Fibroblast of lung (primary cell): ENCODE data around the gene TAAR9. TPM values are rescaled to one million over a fixed set of nuclear protein-coding genes. Genes with fewer than 3 reads are reported as not detected.

Source experiments
- DNase-seq, 2 donors: peaks; one replicate each; pipeline versions ENCODE4 v3.0.0 to v3.0.0-alpha.2; 2010; ENCODE audit warnings: low read depth in 2 of 2
- H2AFZ ChIP-seq: 2 replicates; pipeline ENCODE4 v1.5.1; 2012; ENCODE audit warnings: low read length, control low read depth, inconsistent platforms
- H3K27ac ChIP-seq: 2 replicates; pipeline ENCODE4 v1.5.1; 2011; ENCODE audit warnings: low read length, control low read depth; ENCODE audit not compliant: insufficient read depth
- H3K27me3 ChIP-seq: 2 replicates; pipeline ENCODE4 v1.5.1; 2011; ENCODE audit warnings: mild to moderate bottlenecking, low read length; ENCODE audit not compliant: control insufficient read depth, insufficient read depth
- H3K36me3 ChIP-seq: 2 replicates; pipeline ENCODE4 v1.5.1; 2011; ENCODE audit warnings: low read length; ENCODE audit not compliant: control insufficient read depth, insufficient read depth
- H3K4me1 ChIP-seq: 2 replicates; pipeline ENCODE4 v1.5.1; 2011; ENCODE audit warnings: low read length; ENCODE audit not compliant: control insufficient read depth, insufficient read depth; ENCODE audit errors: extremely low read depth
- H3K4me2 ChIP-seq: 2 replicates; pipeline ENCODE4 v1.5.1; 2011; ENCODE audit warnings: low read length, control low read depth; ENCODE audit not compliant: insufficient read depth; ENCODE audit errors: extremely low read depth
- H3K4me3 ChIP-seq, 4 experiments: fragments of 200-600 bp in 1 of 4; sonication (generic) in 1 of 4; replicated peaks in 1 of 4; 2 replicates each; pipeline ENCODE4 v1.5.1; 2011 to 2016; ENCODE audit warnings: low read length in 4 of 4, low read depth in 3 of 4, mild to moderate bottlenecking in 3 of 4, control low read depth in 2 of 4, inconsistent platforms in 1 of 4, mixed read lengths in 1 of 4; ENCODE audit not compliant: insufficient read depth in 1 of 4; ENCODE audit errors: control extremely low read depth in 1 of 4
- H3K79me2 ChIP-seq: 2 replicates; pipeline ENCODE4 v1.5.1; 2012; ENCODE audit warnings: mild to moderate bottlenecking, low read length, inconsistent platforms; ENCODE audit not compliant: control insufficient read depth, insufficient read depth
- H3K9ac ChIP-seq: 2 replicates; pipeline ENCODE4 v1.5.1; 2011; ENCODE audit warnings: mild to moderate bottlenecking, low read length, control low read depth; ENCODE audit not compliant: insufficient read depth
- H3K9me3 ChIP-seq: 2 replicates; pipeline ENCODE4 v1.5.1; 2012; ENCODE audit warnings: low read depth, low read length; ENCODE audit not compliant: control insufficient read depth, insufficient read depth
- H4K20me1 ChIP-seq: 2 replicates; pipeline ENCODE4 v1.5.1; 2011; ENCODE audit warnings: low read length; ENCODE audit not compliant: control insufficient read depth, insufficient read depth; ENCODE audit errors: extremely low read depth
- EZH2 ChIP-seq: IDR thresholded peaks from 2 replicates; pipeline ENCODE4 v1.5.1; 2012; ENCODE audit warnings: low read length, control low read depth, mild to moderate bottlenecking; ENCODE audit errors: missing control alignments
- polyA plus RNA-seq, 2 donors: library from polyadenylated mRNA; depleted of rRNA in 1 of 2; stranded (reverse) in 1 of 2; unstranded in 1 of 2; fragments of >200 nt; gene quantifications; 2 replicates each; pipeline ENCODE4 v1.2.1, GENCODE V29; 2011 to 2012; ENCODE audit warnings: missing spikeins in 1 of 2
- total RNA-seq: library from RNA; depleted of rRNA; stranded (reverse); fragments of >200 nt; gene quantifications from 2 replicates; pipeline ENCODE4 v1.2.1, GENCODE V29; 2014
- TF ChIP-seq, protein P1 (sequence below), 2 donors: IDR thresholded peaks in 1 of 2; conservative IDR thresholded peaks in 1 of 2; 1 replicate in 1 of 2; 2 replicates in 1 of 2; pipeline ENCODE4 v1.5.1; 2011 to 2012; ENCODE audit warnings: low read length in 2 of 2, control low read depth in 1 of 2, inconsistent platforms in 1 of 2, low read depth in 1 of 2, mild to moderate bottlenecking in 1 of 2

TAAR9 gene
- total and polyA plus RNA-seq, 2 donors (not counting 1 experiment from before 2014, with no cell fraction given) = not detected

DNA sequence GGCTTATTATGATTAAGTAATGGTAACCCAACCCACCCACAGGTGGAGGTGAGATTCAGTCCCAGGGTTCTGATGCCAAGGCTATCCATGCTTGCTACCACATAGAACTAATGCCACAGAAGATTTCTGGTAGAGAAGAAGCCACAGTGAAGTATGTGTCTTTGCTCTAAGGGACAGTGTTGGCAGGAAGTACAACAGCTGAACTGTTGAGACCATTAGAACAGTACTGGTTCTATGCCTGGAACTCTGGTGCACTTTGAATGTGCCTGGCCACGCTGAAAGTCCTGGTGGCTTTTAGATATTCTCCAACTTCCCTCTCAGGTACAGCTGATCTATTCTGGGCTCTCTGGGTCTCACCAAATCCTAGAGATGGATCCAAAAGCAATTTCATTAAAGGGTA lies 32.9 kb upstream of the TAAR9 start:
- peaks cover 2% of the 10 kb centered on the region for H3K36me3 ChIP-seq
- H4K20me1 ChIP-seq = peaks cover 4% of the 10 kb centered on the region
- no peaks in the 10 kb centered on the region for H3K9me3 ChIP-seq
- TF ChIP-seq EZH2 = no peak
- TF ChIP-seq, protein P1, sequence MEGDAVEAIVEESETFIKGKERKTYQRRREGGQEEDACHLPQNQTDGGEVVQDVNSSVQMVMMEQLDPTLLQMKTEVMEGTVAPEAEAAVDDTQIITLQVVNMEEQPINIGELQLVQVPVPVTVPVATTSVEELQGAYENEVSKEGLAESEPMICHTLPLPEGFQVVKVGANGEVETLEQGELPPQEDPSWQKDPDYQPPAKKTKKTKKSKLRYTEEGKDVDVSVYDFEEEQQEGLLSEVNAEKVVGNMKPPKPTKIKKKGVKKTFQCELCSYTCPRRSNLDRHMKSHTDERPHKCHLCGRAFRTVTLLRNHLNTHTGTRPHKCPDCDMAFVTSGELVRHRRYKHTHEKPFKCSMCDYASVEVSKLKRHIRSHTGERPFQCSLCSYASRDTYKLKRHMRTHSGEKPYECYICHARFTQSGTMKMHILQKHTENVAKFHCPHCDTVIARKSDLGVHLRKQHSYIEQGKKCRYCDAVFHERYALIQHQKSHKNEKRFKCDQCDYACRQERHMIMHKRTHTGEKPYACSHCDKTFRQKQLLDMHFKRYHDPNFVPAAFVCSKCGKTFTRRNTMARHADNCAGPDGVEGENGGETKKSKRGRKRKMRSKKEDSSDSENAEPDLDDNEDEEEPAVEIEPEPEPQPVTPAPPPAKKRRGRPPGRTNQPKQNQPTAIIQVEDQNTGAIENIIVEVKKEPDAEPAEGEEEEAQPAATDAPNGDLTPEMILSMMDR (conservative IDR thresholded peaks at IDR 0.05 in 1 of 2, IDR thresholded peaks at IDR 0.05 in 1 of 2; ENCODE audit: low read depth in 1 of 2, low read length in 2 of 2) = no peak
- H3K27me3 ChIP-seq = no peaks in the 10 kb centered on the region
- H3K4me3 ChIP-seq = no peak overlapping the region
- H3K9ac ChIP-seq = no peak overlapping the region
- no peak overlapping the region for H3K27ac ChIP-seq
- peaks cover 53% of the 10 kb centered on the region for H3K79me2 ChIP-seq
- H3K4me2 ChIP-seq = no peak overlapping the region
- no peak overlapping the region for H2AFZ ChIP-seq
- no peaks in the 10 kb centered on the region for H3K4me1 ChIP-seq
- no peak for DNase-seq

DNA sequence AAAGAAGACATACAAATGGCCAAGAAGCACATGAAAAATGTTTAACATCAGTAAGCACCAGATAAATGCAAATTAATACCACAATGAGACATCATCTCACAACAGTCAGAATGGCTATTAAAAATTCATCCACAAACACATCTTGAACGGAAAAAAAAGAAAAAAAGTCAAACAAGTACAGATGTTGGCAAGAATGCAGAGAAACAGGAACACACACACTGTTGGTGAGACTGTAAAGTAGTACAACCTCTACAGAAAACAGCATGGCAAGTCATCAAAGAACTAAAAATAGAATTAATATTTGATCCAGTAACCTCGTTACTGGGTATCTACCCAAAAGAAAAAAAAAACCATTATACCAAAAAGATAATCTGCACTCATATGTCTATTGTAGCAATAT lies 31.6 kb upstream of the TAAR9 start:
- no peak overlapping the region for H3K9ac ChIP-seq
- H3K4me1 ChIP-seq = no peaks in the 10 kb centered on the region
- peaks cover under 1% of the 10 kb centered on the region for H3K36me3 ChIP-seq
- no peak for TF ChIP-seq EZH2
- TF ChIP-seq, protein P1 (conservative IDR thresholded peaks at IDR 0.05 in 1 of 2, IDR thresholded peaks at IDR 0.05 in 1 of 2; ENCODE audit: low read depth in 1 of 2, low read length in 2 of 2) = no peak
- H3K79me2 ChIP-seq = peaks cover 64% of the 10 kb centered on the region
- DNase-seq = no peak
- no peaks in the 10 kb centered on the region for H3K9me3 ChIP-seq
- no peak overlapping the region for H2AFZ ChIP-seq
- no peak overlapping the region for H3K4me3 ChIP-seq
- no peak overlapping the region for H3K27ac ChIP-seq
- peaks cover 4% of the 10 kb centered on the region for H4K20me1 ChIP-seq
- no peaks in the 10 kb centered on the region for H3K27me3 ChIP-seq
- no peak overlapping the region for H3K4me2 ChIP-seq

DNA sequence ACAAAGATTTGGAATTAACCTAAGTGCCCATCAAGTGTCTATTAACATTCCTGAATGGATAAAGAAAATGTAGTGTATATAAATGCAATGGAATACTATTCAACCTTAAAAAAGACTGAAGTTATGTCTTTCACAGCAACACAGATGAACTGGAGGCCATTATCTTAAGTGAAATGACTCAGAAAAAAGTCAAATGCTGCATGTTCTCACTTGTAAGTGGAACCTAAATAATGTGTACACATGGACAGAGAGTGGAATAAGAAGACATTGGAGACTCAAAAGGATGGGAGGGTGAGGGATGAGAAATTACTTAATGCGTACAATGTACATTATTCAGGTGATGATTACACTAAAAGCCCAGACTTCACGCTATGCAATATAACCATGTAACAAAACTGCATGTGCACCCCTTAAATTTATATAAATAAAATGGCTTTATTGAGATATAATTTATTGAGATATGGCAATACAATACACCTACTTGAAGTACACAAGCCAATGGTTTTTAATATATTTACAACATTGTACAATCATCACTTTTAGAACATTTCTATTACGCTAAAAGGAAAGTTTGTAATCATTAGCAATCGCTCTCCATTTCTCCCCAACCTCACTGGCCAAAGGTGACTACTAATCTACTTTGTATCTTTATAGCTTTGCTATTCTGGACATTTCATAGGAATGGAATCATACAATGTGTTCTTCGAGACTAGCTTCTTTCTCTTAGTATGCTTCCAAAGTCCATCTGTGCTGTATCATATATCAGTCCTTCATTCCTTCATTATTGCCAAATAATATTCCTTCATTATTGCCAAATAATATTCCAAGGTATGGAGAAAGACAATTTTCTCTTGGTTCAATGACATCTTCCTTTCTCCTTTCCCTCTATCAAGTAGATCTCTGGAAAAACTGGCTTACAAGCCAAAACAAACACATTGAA lies 30.9 kb upstream of the TAAR9 start:
- Histone ChIP-seq H3K9ac (no peak overlapping the region), H3K4me2 (no peak overlapping the region), H2AFZ (no peak overlapping the region), H3K36me3 (no peaks in the 10 kb centered on the region), H3K79me2 (peaks cover 70% of the 10 kb centered on the region), H3K9me3 (no peaks in the 10 kb centered on the region), H3K4me3 (no peak overlapping the region), H4K20me1 (peaks cover 4% of the 10 kb centered on the region), H3K4me1 (no peaks in the 10 kb centered on the region), H3K27me3 (no peaks in the 10 kb centered on the region), H3K27ac (no peak overlapping the region)
- no peak for DNase-seq
- TF ChIP-seq, protein P1 (conservative IDR thresholded peaks at IDR 0.05 in 1 of 2, IDR thresholded peaks at IDR 0.05 in 1 of 2; ENCODE audit: low read depth in 1 of 2, low read length in 2 of 2) = no peak
- TF ChIP-seq EZH2 = no peak
